ENCODE measurements around the gene RIOX2. TPM values are rescaled to one million over a fixed set of nuclear protein-coding genes. Genes with fewer than 3 reads are reported as not detected.
A peak's percentile ranks its signal among the peaks of the same experiment; 100 is the strongest.

The RIOX2 gene
- total RNA-seq, result 10 to 100 TPM; 14.8 to 25.7 (median 17.3) TPM
- polyA plus RNA-seq, result 10 to 100 TPM in 1 of 2 donors, 1 to 10 TPM in 1; 9.9 to 15.1 TPM

DNA sequence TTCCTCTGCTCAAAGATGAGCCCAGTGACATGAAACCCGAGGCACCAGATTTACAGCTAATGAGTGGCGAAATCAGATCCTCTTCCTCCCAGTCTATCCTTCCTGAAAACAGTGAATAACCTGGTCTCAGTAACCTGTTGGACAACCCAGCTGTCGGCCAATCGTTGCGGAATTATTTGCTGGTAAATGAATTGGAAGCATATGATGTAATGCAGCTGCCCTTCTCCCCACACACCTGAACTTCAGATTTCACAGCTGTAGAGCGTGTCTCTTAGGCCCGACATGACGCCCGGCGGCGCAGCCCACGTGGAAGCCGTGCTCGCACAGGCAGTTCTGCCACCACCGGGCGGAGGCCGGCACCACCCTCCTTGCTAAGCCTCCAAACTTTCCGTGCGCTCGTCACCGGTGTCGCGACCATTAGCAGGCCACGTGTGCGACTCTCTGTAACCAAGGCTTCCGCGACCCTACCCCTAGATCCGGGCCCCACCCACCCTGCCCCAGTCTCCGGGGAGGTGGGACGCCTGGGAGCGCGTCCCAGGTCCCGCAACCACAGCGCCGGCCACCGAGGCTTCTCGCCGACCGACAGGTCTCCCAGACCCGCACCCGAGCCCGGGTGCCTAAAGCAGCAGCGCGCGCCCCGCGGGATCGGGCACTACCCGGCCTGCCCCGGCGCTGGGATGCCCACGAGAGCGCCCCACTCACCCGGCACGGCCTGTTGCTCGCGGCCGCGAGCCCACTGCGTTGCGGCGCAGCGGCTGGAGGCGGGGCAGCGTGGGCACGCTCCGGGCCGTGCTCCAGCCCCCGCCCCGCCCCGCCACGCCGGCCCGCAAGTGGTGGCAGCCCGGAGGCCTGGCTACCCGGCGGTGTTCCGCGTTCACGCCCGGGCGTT, at the start of gene RIOX2:
Gene RIOX2, minus strand, starts transcription at position 753 of the 889 bp plus-strand sequence. CDS start 4,838 bp downstream, outside the sequence.
- Histone ChIP-seq H3K36me3 (no peaks in the 10 kb centered on the region), H3K27me3 (no peaks in the 10 kb centered on the region), H3K27ac (peak within 1 kb of the TSS; percentile 89 to 94 (median 90)), H3K4me1 (peaks cover 0 to 19% (median 0%) of the 10 kb centered on the region in 3 donors), H3K9me3 (no peaks in the 10 kb centered on the region), H3K4me3 (peak within 1 kb of the TSS; percentile 63 to 77 (median 73))
- peak; percentile 92 to 98 (median 94) for ATAC-seq
- FAIRE-seq, result no peak
- no peak for TF ChIP-seq CTCF (IDR thresholded peaks at IDR 0.05)
- DNase-seq, result peak; percentile 79 to 89 (median 84)
- WGBS, 2 donors, result 0% methylated on average over 78 to 82 of the region's 82 CpGs
- intact Hi-C loops (cut with DNase I), result no loop called here

DNA sequence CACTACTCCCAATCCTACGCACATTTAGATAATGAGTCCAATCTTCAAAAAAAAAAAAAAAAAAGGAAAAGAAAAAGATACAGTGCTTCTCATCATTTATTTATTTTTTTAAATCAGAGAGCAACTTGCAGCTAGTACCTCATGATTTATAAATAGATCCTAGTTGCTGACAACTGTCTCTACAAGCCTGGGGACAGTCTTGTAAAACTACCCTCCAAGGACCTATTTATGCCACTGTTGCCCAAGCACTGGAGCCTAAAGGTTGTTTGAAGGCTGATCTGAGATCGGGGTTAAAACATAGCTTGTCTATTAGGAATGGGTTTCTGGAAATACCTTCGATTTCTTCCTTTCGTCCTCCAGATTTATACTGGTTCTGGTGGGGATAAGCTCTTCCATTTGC, 48.2 kb upstream of the RIOX2 start:
- ATAC-seq (no peak), DNase-seq (no peak), FAIRE-seq (no peak)
- Histone ChIP-seq H3K36me3 (no peaks in the 10 kb centered on the region), H3K4me3 (no peak overlapping the region), H3K9me3 (no peaks in the 10 kb centered on the region), H3K27me3 (no peaks in the 10 kb centered on the region), H3K27ac (no peak overlapping the region), H3K4me1 (no peaks in the 10 kb centered on the region)
- WGBS, 2 donors, result 81 to 83% methylated on average over 4 of the region's 4 CpGs
- intact Hi-C loops (cut with DNase I), result loop anchor here in 2 of 3 donors (5.0 kb wide), 1 partner anchor 228 kb away; no protein-coding TSS in a partner anchor
- TF ChIP-seq CTCF (IDR thresholded peaks at IDR 0.05), result no peak

GRCh38 chr3:98018301-98018700, 46.1 kb upstream of the RIOX2 start:
- DNase-seq (no peak), FAIRE-seq (no peak), ATAC-seq (no peak)
- peaks cover 0 to 9% (median 4%) of the 10 kb centered on the region in 3 donors for H3K4me1 ChIP-seq
- WGBS, 2 donors, result 80 to 90% methylated on average over 4 of the region's 4 CpGs
- H3K4me3 ChIP-seq, result no peak overlapping the region
- intact Hi-C loops (cut with DNase I), result loop anchor here in 1 of 3 donors (10.0 kb wide), 1 partner anchor 224 kb away; no protein-coding TSS in a partner anchor
- H3K27ac ChIP-seq, result no peak overlapping the region
- no peaks in the 10 kb centered on the region for H3K36me3 ChIP-seq
- H3K9me3 ChIP-seq, result no peaks in the 10 kb centered on the region
- H3K27me3 ChIP-seq, result no peaks in the 10 kb centered on the region
- TF ChIP-seq CTCF (IDR thresholded peaks at IDR 0.05), result no peak

DNA sequence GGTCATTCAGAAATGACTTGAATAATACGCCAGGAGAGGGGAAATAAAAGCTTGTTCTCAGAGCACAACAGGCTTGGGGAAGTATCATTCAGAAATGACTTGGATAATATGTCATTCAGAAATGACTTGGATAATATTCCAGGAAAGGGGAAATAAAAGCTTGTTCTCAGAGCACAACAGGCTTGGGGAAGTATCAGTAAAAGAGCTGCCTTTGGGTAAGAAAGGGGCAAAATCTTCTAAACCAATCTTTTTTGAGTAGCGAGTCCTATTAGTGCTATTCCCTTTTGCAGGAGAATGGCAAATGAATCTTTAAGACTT, 42.0 kb upstream of the RIOX2 start:
- no peak overlapping the region for H3K4me3 ChIP-seq
- no peaks in the 10 kb centered on the region for H3K36me3 ChIP-seq
- ATAC-seq (peak in 1 of 4 donors; percentile 10), FAIRE-seq (no peak), DNase-seq (no peak)
- no peaks in the 10 kb centered on the region for H3K9me3 ChIP-seq
- 85 to 89% methylated on average over 2 of the region's 2 CpGs for WGBS, 2 donors
- intact Hi-C loops (cut with DNase I), result loop anchor here in 1 of 3 donors (10.0 kb wide), 1 partner anchor 219 kb away; no protein-coding TSS in a partner anchor
- H3K4me1 ChIP-seq, result peaks cover 0 to 15% (median 13%) of the 10 kb centered on the region in 3 donors
- H3K27me3 ChIP-seq, result no peaks in the 10 kb centered on the region
- H3K27ac ChIP-seq, result no peak overlapping the region
- TF ChIP-seq CTCF (IDR thresholded peaks at IDR 0.05), result no peak
